CD4-positive, alpha-beta T cell treated with Interferon alpha-2 for 1 hour (primary cell): ENCODE results near the gene NFAM1.
A peak's percentile ranks its signal among the peaks of the same experiment; 100 is the strongest.

Source experiments
- DNase-seq, 2 donors: peaks; one replicate each; pipeline ENCODE4 v3.0.0-alpha.2; 2020 to 2022

The NFAM1 gene

DNA sequence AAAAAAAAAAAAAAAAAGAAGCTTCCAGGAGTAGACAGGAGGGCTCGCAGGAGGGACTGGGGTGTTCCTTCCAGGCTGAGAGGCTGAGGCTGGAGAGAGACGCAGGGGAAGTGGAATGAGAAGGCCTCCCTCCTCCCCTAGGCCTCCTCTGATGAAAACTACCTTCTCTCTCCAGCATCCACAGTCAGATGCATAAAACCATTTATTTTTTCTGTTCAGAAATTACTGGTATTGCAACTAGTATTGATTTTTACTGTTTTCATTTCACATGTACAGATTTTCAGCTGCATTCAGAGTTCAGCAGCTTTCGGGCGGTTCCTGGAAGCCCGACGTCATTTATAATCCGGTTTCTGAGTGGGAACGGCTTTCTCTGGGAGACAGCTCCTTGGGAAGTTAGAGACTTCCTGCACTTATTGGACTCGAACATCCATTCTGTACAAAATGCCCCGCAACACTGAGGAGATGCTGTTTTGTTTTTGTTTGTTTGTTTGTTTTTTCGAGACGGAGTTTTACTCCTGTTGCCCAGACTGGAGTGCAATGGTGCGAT lies 6.9 kb upstream of the NFAM1 start:
- DNase-seq: no peak

- DNase-seq: no peak
Observed at GRCh38 chr22:42438293-42438650, 6.1 kb upstream of the NFAM1 start.

DNA sequence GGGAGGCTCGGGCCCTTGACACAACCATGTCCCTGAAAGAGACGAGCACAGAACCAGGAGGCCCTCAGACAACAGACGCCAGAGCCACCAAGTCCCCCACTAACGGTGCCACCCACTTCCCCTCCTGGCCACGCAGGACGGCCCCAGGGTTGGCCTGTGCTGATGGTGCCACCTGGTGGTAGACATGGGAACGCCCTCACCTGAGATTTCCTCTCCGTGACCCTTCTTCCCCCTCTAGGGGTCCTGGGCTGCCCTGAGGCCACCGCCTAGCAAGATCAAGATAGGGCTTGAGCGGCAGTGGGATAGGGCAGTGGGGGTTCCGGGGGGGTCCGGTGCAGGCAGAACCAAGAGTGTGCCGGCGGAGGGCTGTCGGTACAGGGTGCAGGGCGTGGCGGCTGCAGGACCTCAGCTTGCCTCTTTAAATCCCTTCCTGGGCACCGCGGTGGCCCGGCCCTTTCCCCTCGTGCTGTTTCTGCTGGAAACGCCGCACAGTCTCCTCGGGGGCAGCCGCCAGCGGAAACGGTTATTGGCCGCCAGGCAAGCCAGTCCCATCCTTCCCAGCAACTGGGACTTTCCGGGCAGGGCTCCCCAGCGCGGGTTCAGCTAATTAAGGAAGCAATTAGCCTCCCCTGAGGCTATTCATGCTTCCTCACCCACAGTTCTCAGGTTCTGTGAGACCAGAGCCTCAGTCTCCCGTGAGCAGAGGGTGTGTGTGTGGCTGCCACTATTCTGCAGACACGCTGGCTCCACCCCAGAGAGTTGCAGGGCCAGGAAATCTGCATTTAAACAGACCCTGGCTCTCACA lies 5.5 kb upstream of the NFAM1 start:
- peak; percentile 83 to 89 for DNase-seq

DNA sequence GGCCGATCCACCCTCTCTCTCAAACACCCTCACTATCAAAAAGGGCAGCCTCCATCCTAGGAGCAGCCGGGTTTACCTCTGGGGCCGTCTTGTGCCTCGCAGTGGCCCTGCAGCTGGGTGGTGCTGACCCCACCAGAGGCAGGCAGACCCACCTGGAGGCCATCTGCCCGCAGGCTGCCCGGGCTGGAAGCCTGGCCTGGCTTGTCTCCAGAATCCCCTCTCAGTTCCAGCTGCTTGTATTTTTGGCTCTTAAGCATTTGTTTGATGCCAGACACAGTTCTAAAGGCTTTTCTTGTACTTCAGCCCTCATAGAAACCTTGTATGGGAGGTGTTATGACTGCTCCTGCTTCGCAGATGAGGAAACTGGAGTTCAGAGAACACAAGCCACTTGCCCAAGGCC lies 4.2 kb upstream of the NFAM1 start:
- no peak for DNase-seq

- no peak for DNase-seq
Observed at GRCh38 chr22:42434748-42435425, 2.7 kb upstream of the NFAM1 start.

GRCh38 chr22:42433754-42434682 lies 1.8 kb upstream of the NFAM1 start:
- no peak for DNase-seq

DNA sequence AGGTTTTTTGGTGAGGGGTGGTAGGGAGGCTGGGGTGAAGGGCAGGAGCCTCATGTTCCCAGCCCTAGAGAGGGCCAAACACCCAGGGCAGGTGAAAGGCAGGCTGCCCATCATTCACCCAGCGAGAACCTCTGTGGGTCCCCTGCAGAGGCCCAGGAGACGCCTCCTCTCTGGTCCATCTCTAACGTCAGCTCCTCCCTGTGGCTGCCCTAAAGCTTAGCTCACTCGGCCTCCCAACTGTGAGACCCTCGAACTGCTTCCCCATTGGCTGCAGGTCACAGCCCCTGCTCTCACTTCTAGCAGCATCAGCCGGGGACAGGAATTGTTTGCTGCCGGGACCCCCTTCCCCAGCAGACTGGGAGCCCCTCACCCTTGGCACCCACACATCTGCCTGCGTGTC lies 615 bp upstream of the NFAM1 start:
- no peak for DNase-seq

DNA sequence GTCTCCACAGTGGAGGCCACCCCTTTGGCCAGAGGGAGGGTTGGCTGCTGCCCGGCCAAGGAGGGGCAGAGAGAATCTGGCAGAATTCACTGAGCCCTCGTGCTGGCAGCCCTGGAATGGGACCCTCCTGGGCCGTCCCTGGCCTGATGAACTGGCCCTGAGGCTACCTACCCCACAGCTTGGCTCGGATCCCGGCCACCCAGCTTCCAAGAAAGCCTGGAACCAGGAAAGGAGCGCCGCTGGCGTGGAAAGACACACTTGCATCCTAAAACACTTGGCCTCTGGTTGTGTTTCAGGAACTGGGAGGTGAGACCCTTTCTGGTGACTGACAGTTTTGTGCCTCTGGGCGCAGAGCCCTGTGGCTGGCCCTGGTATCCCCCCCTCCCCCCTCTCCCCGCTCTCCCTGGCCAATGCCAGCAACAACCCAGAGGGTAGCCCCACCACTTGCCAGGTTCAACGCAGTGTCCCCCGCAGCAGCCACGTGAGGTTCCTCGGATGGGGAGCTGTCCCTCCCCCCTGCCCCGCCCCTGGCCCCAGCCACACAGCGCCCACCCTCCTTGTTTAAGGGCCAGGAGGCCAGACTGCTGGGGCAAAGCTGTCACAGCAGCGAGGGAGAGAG lies 693 bp downstream of the NFAM1 start:
- DNase-seq: no peak

GRCh38 chr22:42430528-42431125 lies 1.6 kb downstream of the NFAM1 start:
- DNase-seq: peak in 1 of 2 donors; percentile 26

DNA sequence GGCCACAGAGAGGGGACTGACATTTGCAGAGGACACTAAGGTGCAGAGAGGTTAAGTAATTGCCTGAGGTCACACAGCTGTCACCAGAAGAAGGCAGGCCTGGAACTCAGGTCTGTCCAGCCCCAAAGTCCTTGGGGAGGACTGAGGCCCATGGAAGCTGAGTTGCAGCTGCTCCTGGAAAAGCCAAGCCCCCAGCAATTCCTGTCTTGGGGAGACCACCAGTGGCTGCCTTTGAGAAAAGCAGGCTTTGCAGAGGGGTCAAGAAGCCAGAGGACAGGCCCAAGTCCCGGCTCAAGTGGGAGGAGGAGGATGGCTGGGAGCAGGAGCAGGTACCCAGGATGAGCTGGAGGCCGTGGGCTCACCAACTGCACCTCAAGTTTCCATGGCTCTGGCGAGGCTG lies 3.4 kb downstream of the NFAM1 start:
- DNase-seq: no peak

GRCh38 chr22:42428025-42428424 lies 4.2 kb downstream of the NFAM1 start:
- no peak for DNase-seq

GRCh38 chr22:42427167-42427566 lies 5.0 kb downstream of the NFAM1 start:
- DNase-seq: no peak

GRCh38 chr22:42425989-42426355 lies 6.2 kb downstream of the NFAM1 start:
- DNase-seq: no peak

DNA sequence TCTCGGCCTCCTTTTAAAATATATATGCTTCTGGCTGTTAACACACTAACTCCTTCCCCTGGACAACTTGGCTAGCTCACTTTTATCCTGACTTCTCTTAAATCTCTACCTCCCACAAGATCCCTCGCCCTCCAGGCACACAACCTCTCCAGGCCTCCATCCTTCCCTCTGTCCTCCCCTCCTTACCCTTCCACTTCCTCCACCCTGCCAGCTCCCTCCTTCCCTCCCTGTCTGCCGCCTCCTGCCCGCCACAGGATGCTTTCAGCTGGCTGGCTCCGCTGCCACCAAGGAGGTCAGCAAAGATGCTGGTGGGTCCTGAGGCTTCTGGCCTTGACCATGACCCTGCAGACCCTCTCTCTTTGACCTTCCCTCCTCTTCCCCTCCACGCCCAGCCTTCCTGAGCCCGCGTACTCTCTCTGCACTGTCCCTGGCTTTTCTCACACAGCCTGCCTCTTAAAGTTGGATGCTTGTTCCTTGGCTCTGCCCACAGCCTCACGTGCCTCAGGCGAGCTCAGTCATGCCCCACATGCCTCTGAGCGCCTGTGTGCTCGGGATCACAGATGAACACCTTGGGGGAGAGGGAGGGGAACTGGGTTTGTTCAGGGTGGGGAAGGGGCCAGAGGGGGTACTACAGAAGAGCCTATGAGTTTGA lies 6.7 kb downstream of the NFAM1 start:
- no peak for DNase-seq

DNA sequence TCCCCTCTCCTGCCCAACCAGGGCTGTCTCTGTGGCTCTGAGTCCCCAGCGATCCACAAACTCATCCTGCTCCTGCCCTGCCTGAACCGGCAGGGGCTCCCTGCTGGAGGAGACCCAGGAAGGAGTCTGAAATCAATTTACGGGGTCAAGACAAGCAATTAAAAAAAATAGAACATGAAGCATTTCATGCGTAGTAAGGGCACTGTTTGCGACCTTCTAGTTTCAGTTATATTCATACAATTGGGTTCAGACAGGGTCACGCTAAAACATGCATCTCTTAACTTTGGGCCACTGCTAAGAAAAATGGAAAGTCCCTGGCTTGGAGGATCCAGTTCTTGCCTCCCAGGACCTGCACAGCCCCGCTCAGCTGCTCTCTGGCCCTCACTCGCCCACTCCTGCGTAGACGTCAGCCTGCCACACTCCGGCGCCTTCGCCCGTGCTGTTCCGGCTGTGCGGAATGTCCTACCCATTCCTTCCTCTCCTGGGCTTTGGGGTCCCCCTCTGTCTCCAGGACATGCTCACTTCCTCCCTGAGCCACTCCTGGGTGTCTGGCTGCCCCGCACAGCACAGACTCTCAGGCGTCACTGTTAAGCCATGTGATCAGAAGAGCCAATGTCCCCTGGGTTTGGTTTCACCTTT lies 12.8 kb downstream of the NFAM1 start:
- DNase-seq: no peak

DNA sequence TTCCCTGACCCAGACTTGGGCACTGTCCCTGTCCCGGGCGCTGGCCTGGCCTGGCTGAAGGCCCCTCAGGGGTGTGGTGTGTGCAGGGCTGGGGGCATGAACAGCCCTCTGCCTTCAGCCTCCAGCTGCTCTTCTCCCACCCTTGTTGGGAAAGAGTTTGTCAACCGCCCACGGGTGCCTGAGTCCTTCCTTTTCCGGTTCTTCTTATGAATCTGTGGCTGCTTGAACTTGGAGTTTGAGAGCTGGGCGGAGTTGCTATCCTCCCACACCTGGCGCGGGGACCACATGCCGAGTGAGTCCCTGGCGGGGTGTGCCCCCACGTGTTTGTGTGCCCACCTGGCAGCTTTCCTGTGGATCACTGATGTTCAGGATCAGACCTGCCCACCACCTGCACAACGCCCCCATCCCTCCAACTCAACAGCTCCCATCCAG lies 13.4 kb downstream of the NFAM1 start:
- DNase-seq: no peak

GRCh38 chr22:42417645-42418305 lies 14.4 kb downstream of the NFAM1 start:
- DNase-seq: no peak

- no peak for DNase-seq
Observed at GRCh38 chr22:42416671-42417230, 15.5 kb downstream of the NFAM1 start.

DNA sequence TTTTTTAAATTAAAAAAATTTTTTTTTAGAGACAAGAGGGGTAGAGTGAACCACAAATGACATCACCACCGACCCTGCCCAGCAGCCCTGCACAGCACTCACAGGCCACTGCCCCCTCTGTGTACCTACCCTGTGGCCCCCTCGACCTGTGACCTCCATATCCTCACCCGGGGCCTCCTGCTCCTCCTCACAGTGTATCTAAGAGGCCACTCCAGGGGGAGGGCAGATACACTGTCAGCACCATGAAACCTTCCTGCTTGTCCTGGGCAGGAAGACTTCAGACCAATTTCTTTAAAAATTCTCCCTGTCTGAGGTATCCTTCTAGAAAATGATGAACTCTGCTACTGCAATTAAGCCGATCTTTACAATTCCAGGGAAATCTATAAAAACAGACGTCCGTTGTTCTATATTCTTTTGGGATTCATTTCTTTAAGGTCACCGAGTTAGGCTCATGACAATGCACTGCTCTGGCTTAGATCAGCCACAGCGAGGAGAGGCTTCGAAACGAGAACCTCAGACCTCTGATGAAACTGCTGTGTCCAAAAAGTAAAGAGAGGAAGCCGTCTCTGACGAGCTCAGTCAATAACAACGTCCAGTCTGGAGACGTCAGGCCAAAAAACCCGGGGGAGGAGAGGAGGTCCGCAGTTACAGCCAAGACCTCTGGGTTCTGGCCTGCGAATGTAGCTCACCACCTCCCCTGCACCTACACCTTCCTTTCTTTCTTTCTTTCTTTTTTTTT lies 17.5 kb downstream of the NFAM1 start:
- no peak for DNase-seq

GRCh38 chr22:42414021-42414420 lies 18.2 kb downstream of the NFAM1 start:
- no peak for DNase-seq
